ENCODE results near the gene UMAD1. TPM values are rescaled to one million over a fixed set of nuclear protein-coding genes. Genes with fewer than 3 reads are reported as not detected.

The UMAD1 gene
- polyA plus RNA-seq, 1 donor from 2014 or later = 26.0 TPM

- Mint-ChIP-seq H3K4me3 (no peak overlapping the region), H3K27me3 (no peaks in the 10 kb centered on the region), H3K4me1 (peaks cover 0 to 1% (median 0%) of the 10 kb centered on the region in 3 donors), H3K9me3 (no peaks in the 10 kb centered on the region), H3K27ac (no peak overlapping the region), H3K36me3 (peaks cover 11% of the 10 kb centered on the region)
Observed at GRCh38 chr7:7869036-7869435, 228.5 kb downstream of the UMAD1 start.

- peaks cover 0 to 1% (median 0%) of the 10 kb centered on the region in 3 donors for H3K4me1 Mint-ChIP-seq
- H3K4me3 Mint-ChIP-seq = no peak overlapping the region
- H3K9me3 Mint-ChIP-seq = no peaks in the 10 kb centered on the region
- H3K27me3 Mint-ChIP-seq = no peaks in the 10 kb centered on the region
- peaks cover 11% of the 10 kb centered on the region for H3K36me3 Mint-ChIP-seq
- no peak overlapping the region for H3K27ac Mint-ChIP-seq
Observed at GRCh38 chr7:7869651-7870050, 229.1 kb downstream of the UMAD1 start.

- H3K36me3 Mint-ChIP-seq = peaks cover 15% of the 10 kb centered on the region
- H3K4me3 Mint-ChIP-seq = no peak overlapping the region
- no peak overlapping the region for H3K27ac Mint-ChIP-seq
- H3K27me3 Mint-ChIP-seq = no peaks in the 10 kb centered on the region
- H3K4me1 Mint-ChIP-seq = peaks cover 0 to 5% (median 0%) of the 10 kb centered on the region in 3 donors
- peaks cover 0 to 3% (median 2%) of the 10 kb centered on the region in 3 donors for H3K9me3 Mint-ChIP-seq
Observed at GRCh38 chr7:7870555-7870954, 230.0 kb downstream of the UMAD1 start.

GRCh38 chr7:7876419-7876818 lies 235.9 kb downstream of the UMAD1 start:
- Mint-ChIP-seq H3K4me1 (peaks cover 3 to 6% (median 5%) of the 10 kb centered on the region in 3 donors), H3K4me3 (no peak overlapping the region), H3K9me3 (peaks cover 0 to 3% (median 2%) of the 10 kb centered on the region in 3 donors), H3K36me3 (peaks cover 15% of the 10 kb centered on the region), H3K27me3 (no peaks in the 10 kb centered on the region), H3K27ac (no peak overlapping the region)

GRCh38 chr7:7881581-7881980 lies 241.0 kb downstream of the UMAD1 start:
- Mint-ChIP-seq H3K27ac (no peak overlapping the region), H3K36me3 (peaks cover 4% of the 10 kb centered on the region), H3K27me3 (no peaks in the 10 kb centered on the region), H3K9me3 (peaks cover 0 to 3% (median 2%) of the 10 kb centered on the region in 3 donors), H3K4me3 (no peak overlapping the region), H3K4me1 (peaks cover 18 to 20% (median 19%) of the 10 kb centered on the region in 3 donors)

- H3K4me3 Mint-ChIP-seq = peak overlapping the region in 2 of 4 donors; percentile 71
- H3K36me3 Mint-ChIP-seq = peaks cover 4% of the 10 kb centered on the region
- H3K27me3 Mint-ChIP-seq = no peaks in the 10 kb centered on the region
- peak overlapping the region in 1 of 3 donors; percentile 90 for H3K27ac Mint-ChIP-seq
- peaks cover 15 to 20% (median 16%) of the 10 kb centered on the region in 3 donors for H3K4me1 Mint-ChIP-seq
- peaks cover 0 to 3% (median 2%) of the 10 kb centered on the region in 3 donors for H3K9me3 Mint-ChIP-seq
Observed at GRCh38 chr7:7882888-7883287, 242.3 kb downstream of the UMAD1 start.

GRCh38 chr7:7883394-7883793 lies 242.8 kb downstream of the UMAD1 start:
- Mint-ChIP-seq H3K4me3 (no peak overlapping the region), H3K27me3 (no peaks in the 10 kb centered on the region), H3K36me3 (peaks cover 4% of the 10 kb centered on the region), H3K27ac (peak overlapping the region in 1 of 3 donors; percentile 86), H3K9me3 (peaks cover 0 to 3% (median 2%) of the 10 kb centered on the region in 3 donors), H3K4me1 (peaks cover 15 to 17% (median 16%) of the 10 kb centered on the region in 3 donors)

GRCh38 chr7:7884855-7885254 lies 244.3 kb downstream of the UMAD1 start:
- Mint-ChIP-seq H3K36me3 (peaks cover 4% of the 10 kb centered on the region), H3K4me3 (no peak overlapping the region), H3K27me3 (no peaks in the 10 kb centered on the region), H3K9me3 (peaks cover 0 to 3% (median 2%) of the 10 kb centered on the region in 3 donors), H3K27ac (no peak overlapping the region), H3K4me1 (peaks cover 15 to 17% (median 16%) of the 10 kb centered on the region in 3 donors)

- H3K4me3 Mint-ChIP-seq = no peak overlapping the region
- H3K4me1 Mint-ChIP-seq = no peaks in the 10 kb centered on the region
- no peak overlapping the region for H3K27ac Mint-ChIP-seq
- H3K36me3 Mint-ChIP-seq = peaks cover 5% of the 10 kb centered on the region
- H3K27me3 Mint-ChIP-seq = no peaks in the 10 kb centered on the region
- no peaks in the 10 kb centered on the region for H3K9me3 Mint-ChIP-seq
Observed at GRCh38 chr7:7889791-7890568, 249.4 kb downstream of the UMAD1 start.

- H3K4me3 Mint-ChIP-seq = no peak overlapping the region
- no peaks in the 10 kb centered on the region for H3K9me3 Mint-ChIP-seq
- peaks cover 4% of the 10 kb centered on the region for H3K36me3 Mint-ChIP-seq
- no peaks in the 10 kb centered on the region for H3K4me1 Mint-ChIP-seq
- H3K27ac Mint-ChIP-seq = no peak overlapping the region
- no peaks in the 10 kb centered on the region for H3K27me3 Mint-ChIP-seq
Observed at GRCh38 chr7:7895004-7895650, 254.6 kb downstream of the UMAD1 start.

GRCh38 chr7:7895754-7896153 lies 255.2 kb downstream of the UMAD1 start:
- Mint-ChIP-seq H3K4me1 (no peaks in the 10 kb centered on the region), H3K36me3 (peaks cover 3% of the 10 kb centered on the region), H3K9me3 (no peaks in the 10 kb centered on the region), H3K4me3 (no peak overlapping the region), H3K27me3 (no peaks in the 10 kb centered on the region), H3K27ac (no peak overlapping the region)

- H3K27ac Mint-ChIP-seq = no peak overlapping the region
- H3K36me3 Mint-ChIP-seq = peaks cover 5% of the 10 kb centered on the region
- no peaks in the 10 kb centered on the region for H3K9me3 Mint-ChIP-seq
- H3K4me1 Mint-ChIP-seq = peaks cover 0 to under 1% (median 0%) of the 10 kb centered on the region in 3 donors
- H3K27me3 Mint-ChIP-seq = no peaks in the 10 kb centered on the region
- H3K4me3 Mint-ChIP-seq = no peak overlapping the region
Observed at GRCh38 chr7:7897509-7897908, 257.0 kb downstream of the UMAD1 start.

GRCh38 chr7:7897949-7898515 lies 257.5 kb downstream of the UMAD1 start:
- Mint-ChIP-seq H3K27me3 (no peaks in the 10 kb centered on the region), H3K4me1 (peaks cover 0 to 4% (median 0%) of the 10 kb centered on the region in 3 donors), H3K36me3 (peaks cover 5% of the 10 kb centered on the region), H3K9me3 (no peaks in the 10 kb centered on the region), H3K4me3 (no peak overlapping the region), H3K27ac (no peak overlapping the region)

- H3K9me3 Mint-ChIP-seq = peaks cover 0 to 5% (median 2%) of the 10 kb centered on the region in 3 donors
- peaks cover 9% of the 10 kb centered on the region for H3K36me3 Mint-ChIP-seq
- H3K27ac Mint-ChIP-seq = peak overlapping the region in 1 of 3 donors; percentile 41
- no peak overlapping the region for H3K4me3 Mint-ChIP-seq
- H3K27me3 Mint-ChIP-seq = no peaks in the 10 kb centered on the region
- peaks cover 0 to 5% (median 0%) of the 10 kb centered on the region in 3 donors for H3K4me1 Mint-ChIP-seq
Observed at GRCh38 chr7:7902845-7903244, 262.3 kb downstream of the UMAD1 start.

GRCh38 chr7:7907306-7907705 lies 266.8 kb downstream of the UMAD1 start:
- Mint-ChIP-seq H3K9me3 (peaks cover 0 to 5% (median 2%) of the 10 kb centered on the region in 3 donors), H3K4me1 (peaks cover 0 to 6% (median 0%) of the 10 kb centered on the region in 3 donors), H3K36me3 (peaks cover 11% of the 10 kb centered on the region), H3K27ac (no peak overlapping the region), H3K4me3 (peak overlapping the region in 1 of 4 donors; percentile 39), H3K27me3 (no peaks in the 10 kb centered on the region)

Data from IgD-negative memory B cell (primary cell).